Left kidney (tissue), 8 donors: Measurements from ENCODE around the gene FEV. TPM values are rescaled to one million over a fixed set of nuclear protein-coding genes. Genes with fewer than 3 reads are reported as not detected.

Experiments used
- DNase-seq: peaks from one replicate; pipeline ENCODE4 v3.0.0-alpha.2; 2013
- long read RNA-seq, 8 donors: transcript quantifications; one replicate each; lab custom pipeline, GENCODE V29; 2026
- polyA plus RNA-seq: library from polyadenylated mRNA; unstranded; fragments of 120-200 nt; gene quantifications from one replicate; pipeline ENCODE4 v1.2.1, GENCODE V29; 2013; ENCODE audit not compliant: insufficient read length

The FEV gene
- not detected for polyA plus RNA-seq
- long read RNA-seq, donor 1, result 0 reads
- long read RNA-seq, donor 2, result 0 reads
- long read RNA-seq, donor 3, result 0 reads
- long read RNA-seq, donor 4, result 0 reads
- long read RNA-seq, donor 5, result 0 reads
- long read RNA-seq, donor 6, partial matches to known transcripts, result 0 of 1 reads
- long read RNA-seq, donor 6, other reads (novel, unspliced or antisense), result 0 of 1 reads
- long read RNA-seq, donor 7, result 0 reads
- long read RNA-seq, donor 8, result 0 reads

DNA sequence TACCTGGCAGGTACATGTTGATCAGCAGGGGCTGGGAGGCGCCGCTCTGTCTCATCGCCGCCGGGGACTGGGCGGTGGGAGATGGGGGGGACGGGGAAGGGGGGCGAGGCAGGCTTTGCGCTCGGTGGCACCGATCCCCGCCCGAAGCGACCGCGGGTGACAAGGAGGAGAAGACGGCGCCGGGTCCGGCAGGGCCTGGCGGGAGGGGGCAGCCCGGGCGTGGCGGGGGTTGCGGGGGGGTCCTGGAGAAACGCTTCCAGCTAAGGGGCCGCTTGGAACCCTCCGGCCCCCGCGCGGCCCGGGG lies at the start of gene FEV:
Gene FEV (minus strand): TSS at position 164 of the 304 bp plus-strand sequence. CDS start 109 bp downstream, at position 55.
- no peak for DNase-seq

DNA sequence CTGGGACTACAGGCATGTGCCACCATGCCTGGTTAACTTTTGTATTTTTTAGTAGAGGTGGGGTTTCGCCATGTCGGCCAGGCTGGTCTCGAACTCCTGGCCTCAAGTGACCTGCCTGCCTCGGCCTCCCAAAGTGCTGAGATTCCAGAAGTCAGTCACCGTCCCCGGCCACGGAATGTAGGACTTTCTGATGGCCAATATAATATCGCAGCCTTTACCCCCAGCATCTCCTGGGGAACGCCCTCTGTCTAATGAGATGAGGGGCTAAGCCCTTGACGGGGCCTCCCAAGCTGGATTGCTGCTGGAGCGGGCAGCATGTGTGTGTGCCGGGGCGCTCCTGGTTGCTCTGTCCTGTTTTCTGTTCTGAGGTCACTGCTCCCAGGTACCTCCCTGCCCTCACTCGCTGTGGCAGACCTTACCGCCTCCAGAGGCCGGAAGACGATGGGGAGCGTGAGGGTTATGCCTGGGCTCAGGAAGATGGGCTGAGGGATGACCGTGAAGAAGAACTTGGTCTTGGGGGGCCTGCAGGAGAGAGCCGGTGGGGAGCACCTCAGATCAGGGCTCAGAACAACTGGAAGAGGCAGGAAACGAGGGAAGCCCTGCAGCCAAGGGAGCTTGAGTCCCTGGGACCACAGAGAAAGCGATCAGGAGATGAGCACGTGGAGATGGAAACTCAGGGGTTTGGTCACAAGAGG lies 47.2 kb upstream of the FEV start:
- no peak for DNase-seq

DNA sequence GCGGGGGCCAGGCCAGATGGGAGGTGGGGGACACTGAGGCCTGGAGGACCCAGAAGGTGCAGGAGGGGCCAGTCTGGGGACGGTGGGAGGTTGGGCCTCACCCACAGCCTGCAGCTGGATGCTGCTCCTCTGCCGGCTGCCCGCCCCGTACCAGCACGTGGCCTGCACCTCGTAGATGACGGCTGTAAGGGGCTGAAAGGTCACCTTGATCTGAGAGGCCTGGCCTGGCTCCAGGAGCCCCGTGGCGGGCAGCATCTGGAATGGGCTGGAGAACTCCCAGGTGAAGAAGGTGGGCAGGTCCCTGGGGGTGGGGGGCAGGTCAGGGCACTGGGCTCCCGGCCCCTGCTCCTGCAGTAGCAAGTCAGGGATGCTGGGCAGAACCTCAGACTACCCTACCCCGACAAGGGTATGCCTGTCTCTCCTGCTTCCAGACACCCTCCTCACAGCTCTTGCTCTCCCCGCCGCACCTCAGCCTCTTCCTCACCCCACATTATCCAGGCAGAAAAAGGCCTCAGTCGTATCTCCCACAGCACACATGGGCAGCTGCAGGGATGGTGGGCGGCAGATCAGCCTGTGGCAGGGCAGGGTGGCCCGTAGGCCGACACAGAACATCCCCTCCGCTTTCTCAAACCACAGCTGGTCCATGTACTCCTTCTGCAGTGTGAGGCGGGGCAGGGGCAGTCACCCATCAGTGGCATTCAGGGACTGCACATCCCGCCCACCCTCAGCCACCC lies 46.2 kb upstream of the FEV start:
- no peak for DNase-seq

DNA sequence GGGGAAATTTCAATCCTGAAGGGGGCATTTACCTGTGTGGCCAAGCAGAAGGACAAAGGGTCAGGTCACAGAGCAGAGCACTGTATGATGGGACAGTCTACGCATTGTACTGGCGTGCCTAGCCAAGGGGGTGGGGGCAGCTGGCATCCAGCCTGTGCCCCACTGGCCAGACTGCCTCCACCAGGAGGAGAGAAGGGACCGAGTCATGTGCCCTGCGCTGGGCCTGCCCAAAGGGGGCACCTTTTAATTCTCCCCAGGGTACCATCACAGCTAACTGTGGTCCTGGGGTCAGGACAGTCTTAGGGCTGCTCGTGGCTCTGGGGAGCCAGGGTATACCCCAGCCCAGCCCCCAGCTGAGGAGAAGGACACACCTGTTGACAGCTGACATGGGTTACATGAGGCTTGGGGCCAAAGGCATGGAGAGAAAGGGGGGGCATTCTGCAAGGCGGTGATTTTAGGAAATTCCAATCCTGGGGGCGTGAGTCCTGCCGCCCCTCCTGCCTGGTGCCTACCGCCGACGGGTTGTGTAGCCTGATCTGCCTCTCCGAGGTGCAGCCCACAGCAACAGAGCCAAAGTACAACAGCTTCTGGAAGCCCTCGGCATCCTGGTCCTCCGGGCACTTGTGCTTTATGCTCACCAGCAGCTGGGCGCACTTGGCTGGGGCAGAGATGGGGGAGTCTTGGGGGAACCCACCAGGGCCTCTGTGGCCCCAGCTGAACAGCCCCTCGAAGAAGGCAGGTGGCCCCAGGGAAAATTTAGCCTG lies 45.4 kb upstream of the FEV start:
- DNase-seq, result no peak

DNA sequence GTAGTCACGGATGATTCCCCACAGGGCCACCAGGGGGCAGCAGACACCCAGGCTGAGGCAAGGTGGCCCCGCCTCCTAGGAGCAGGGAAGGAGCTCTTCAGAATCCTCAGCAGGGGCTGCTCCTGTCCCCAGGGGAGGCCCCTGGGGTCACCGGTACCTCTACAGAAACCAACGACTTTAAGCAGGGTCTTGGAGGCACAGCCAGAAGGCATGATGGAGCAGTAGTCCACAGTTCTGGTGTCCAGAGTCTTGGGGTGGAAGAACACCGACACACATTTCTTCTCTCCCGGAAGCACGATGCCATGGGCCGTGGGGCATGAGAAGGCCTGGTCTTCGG lies 44.8 kb upstream of the FEV start:
- peak; percentile 65 for DNase-seq

- no peak for DNase-seq
Measured at GRCh38 chr2:219028996-219029828, 44.2 kb upstream of the FEV start.

- no peak for DNase-seq
Measured at GRCh38 chr2:219028141-219028540, 43.2 kb upstream of the FEV start.

GRCh38 chr2:219027511-219028055 lies 42.6 kb upstream of the FEV start:
- DNase-seq, result no peak

GRCh38 chr2:219026946-219027345 lies 42.0 kb upstream of the FEV start:
- DNase-seq, result no peak

GRCh38 chr2:219025637-219026585 lies 40.9 kb upstream of the FEV start:
- DNase-seq, result no peak

DNA sequence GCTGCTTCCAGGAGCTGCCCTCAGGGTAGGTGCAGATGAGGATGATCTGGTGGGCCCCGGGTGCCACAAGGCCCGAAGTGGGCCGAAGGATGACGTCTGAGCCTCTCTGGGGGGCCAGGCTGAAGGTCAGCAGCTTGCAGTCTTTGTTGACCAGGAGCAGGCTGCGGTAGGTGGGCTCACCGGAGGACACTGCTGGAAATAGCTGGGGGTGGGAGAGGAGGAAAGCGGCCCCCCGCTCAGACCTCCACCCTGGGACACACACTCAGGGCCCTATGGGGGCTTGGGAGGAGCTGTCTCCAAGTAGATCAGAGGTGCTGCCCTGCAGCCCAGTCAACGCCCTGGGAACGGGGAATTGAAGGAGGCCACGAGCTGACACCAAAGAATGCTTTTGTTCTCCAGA lies 39.1 kb upstream of the FEV start:
- DNase-seq, result no peak

- DNase-seq, result no peak
Measured at GRCh38 chr2:219023045-219023605, 38.1 kb upstream of the FEV start.

GRCh38 chr2:219022616-219023015 lies 37.6 kb upstream of the FEV start:
- DNase-seq, result no peak

GRCh38 chr2:219022041-219022440 lies 37.1 kb upstream of the FEV start:
- DNase-seq, result no peak

DNA sequence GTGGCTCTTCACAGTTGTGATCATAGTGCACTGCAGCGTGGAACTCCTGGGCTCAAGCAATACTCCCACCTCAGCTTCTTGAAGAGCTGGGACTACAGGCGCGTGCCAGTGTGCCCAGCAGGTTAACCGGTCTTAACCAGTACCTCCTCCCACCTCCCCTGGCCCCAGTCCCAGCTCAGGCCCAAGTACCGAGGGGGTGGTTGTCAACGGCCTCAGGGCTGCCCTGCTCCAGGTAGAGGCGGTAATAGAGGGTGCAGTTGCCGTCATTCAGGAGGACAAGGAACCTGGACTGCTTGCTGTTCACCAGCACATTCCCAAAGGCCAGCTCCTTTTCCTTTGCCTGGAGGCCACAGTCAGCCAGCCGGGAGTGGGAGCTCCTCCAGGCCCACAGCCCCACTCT lies 36.6 kb upstream of the FEV start:
- no peak for DNase-seq

- DNase-seq, result no peak
Measured at GRCh38 chr2:219020604-219021365, 35.8 kb upstream of the FEV start.

DNA sequence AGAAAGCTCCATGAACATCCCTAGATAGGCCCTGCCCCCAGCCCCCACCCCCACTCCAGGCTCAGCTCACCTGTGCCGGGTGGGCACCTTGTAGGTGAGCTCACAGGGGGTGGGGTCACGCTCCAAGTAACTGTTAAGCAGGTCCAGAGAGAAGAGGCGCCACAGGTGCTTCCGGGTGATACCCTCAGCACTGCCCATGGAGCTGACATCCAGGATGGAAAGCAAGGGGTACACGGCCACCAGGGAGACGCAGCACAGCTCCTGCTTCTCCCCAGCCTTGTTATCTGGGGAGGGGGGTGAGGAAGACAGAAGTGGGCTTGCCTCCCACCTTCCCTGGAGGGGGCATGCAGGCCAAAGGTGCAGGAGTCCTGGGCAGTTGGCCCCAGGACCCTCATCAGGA lies 34.5 kb upstream of the FEV start:
- DNase-seq, result no peak

- no peak for DNase-seq
Measured at GRCh38 chr2:219018726-219019125, 33.7 kb upstream of the FEV start.

DNA sequence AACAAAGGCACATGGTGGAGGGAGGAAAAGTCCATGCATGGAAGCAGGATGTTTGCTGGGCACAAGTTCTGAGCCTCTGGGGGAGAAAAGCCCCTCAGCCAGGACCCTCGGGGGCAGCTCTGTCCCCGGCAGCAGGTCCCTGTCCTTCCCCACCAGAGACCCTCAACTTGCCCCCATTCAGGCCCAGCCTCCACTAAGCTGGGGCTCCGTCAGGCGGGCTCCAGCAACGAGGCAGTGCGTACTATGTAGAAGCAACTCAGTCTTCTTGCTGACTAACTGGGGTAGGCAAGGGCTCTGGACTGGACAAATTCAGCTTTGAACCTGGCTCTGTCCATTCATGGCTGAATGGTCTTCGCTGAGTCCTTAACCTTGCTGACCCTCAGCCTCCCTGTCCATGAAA lies 33.3 kb upstream of the FEV start:
- DNase-seq, result no peak
